ENCODE results near the gene CACNA2D3. TPM values are rescaled to one million over a fixed set of nuclear protein-coding genes. Genes with fewer than 3 reads are reported as not detected.

Gene CACNA2D3
- total RNA-seq, 1 donor: 4.3 TPM

DNA sequence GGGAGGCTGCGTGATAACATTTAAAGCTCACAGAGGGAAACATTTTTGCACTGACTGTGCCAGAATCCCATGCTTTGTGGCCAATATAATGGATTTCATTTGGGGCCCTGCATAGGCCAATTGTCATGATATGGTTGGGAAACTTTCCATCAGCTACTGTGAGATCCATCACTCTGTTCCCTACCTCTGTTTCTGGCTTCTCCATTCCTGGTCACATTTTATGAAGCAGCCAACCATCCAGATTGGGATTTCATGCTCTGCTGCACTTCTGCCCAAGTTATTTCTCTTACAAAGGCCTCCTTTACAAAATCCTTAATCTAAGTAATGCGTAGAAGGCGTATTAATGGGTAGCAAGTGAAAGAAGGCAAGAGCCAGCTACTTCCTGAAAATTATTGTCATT, 584.4 kb downstream of the CACNA2D3 start:
- TF ChIP-seq, protein P1, sequence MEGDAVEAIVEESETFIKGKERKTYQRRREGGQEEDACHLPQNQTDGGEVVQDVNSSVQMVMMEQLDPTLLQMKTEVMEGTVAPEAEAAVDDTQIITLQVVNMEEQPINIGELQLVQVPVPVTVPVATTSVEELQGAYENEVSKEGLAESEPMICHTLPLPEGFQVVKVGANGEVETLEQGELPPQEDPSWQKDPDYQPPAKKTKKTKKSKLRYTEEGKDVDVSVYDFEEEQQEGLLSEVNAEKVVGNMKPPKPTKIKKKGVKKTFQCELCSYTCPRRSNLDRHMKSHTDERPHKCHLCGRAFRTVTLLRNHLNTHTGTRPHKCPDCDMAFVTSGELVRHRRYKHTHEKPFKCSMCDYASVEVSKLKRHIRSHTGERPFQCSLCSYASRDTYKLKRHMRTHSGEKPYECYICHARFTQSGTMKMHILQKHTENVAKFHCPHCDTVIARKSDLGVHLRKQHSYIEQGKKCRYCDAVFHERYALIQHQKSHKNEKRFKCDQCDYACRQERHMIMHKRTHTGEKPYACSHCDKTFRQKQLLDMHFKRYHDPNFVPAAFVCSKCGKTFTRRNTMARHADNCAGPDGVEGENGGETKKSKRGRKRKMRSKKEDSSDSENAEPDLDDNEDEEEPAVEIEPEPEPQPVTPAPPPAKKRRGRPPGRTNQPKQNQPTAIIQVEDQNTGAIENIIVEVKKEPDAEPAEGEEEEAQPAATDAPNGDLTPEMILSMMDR (IDR thresholded peaks at IDR 0.05; ENCODE audit: insufficient read depth, low read depth, low read length): no peak
- no peak overlapping the region for H3K4me3 ChIP-seq (ENCODE audit: low read depth, low read length)
- no peak for DNase-seq (ENCODE audit: low read depth)

DNA sequence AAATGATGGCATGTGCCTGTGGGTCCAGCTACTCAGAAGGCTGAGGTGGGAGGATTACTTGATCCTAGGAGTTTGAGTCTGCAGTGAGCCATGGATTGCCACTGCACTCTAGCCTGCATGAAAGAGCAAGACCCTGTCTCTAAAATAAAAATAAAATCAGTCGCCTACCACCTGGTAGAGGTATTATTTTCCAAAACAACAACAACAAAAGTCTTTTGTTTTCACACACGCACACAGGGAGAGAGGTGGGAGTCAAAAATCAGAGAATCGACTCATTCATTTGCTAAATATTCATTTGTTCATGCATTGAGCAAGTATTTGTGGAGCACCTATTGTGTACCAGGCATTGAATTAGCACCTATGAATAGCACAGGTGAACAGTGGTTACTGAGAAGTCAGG, 587.4 kb downstream of the CACNA2D3 start:
- no peak for DNase-seq (ENCODE audit: low read depth)
- TF ChIP-seq, protein P1 (IDR thresholded peaks at IDR 0.05; ENCODE audit: insufficient read depth, low read depth, low read length): no peak
- no peak overlapping the region for H3K4me3 ChIP-seq (ENCODE audit: low read depth, low read length)

DNA sequence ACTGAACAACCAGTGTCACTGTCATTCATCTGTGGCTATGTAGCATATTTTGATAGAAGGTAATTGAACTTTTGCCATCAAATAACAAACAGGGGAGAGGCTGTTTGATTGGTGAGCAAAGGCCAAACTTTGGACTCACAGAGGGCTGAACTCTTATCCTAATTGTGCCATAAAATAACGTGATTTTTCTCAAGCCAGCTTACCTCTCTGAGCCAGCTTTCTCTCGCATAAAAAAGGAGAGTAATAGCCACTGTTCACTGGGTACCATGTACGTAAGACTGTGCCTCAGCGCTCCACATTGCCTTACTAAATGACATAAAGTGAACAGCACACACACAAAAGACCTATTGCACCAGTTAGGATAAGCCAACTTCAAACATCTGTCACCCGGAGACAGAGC, 588.6 kb downstream of the CACNA2D3 start:
- H3K4me3 ChIP-seq (ENCODE audit: low read depth, low read length): no peak overlapping the region
- no peak for DNase-seq (ENCODE audit: low read depth)
- TF ChIP-seq, protein P1 (IDR thresholded peaks at IDR 0.05; ENCODE audit: insufficient read depth, low read depth, low read length): no peak

- TF ChIP-seq, protein P1 (IDR thresholded peaks at IDR 0.05; ENCODE audit: insufficient read depth, low read depth, low read length): no peak
These were observed 590.2 kb downstream of the CACNA2D3 start for GRCh38 chr3:54712539-54712938.

DNA sequence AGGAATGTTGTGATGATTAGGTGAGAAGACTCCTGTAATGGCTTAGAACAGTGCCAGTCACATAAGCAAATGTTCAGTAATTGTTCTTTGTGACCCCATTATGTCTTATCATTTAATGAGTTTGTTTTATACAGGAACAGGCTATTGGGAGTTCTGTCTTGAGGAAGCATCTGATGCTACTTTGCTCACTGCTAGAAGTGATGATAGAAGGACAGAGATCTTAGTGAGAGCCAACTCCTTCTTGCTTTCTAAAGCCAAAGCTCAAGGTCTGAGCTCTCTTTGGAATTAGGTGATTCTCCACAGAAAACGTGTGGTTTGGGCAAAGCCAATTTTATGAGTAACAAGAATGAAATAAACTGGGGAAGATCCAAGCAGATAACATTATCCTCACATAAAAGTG, 590.7 kb downstream of the CACNA2D3 start:
- TF ChIP-seq, protein P1 (IDR thresholded peaks at IDR 0.05; ENCODE audit: insufficient read depth, low read depth, low read length): no peak

More at GRCh38 chr3:54712539-54712938, 590.2 kb downstream of the CACNA2D3 start:
- no peak for DNase-seq (ENCODE audit: low read depth)
- H3K4me3 ChIP-seq (ENCODE audit: low read depth, low read length): no peak overlapping the region

GRCh38 chr3:54713455-54713854, 591.1 kb downstream of the CACNA2D3 start:
- TF ChIP-seq, protein P1 (IDR thresholded peaks at IDR 0.05; ENCODE audit: insufficient read depth, low read depth, low read length): no peak
- no peak overlapping the region for H3K4me3 ChIP-seq (ENCODE audit: low read depth, low read length)
- no peak for DNase-seq (ENCODE audit: low read depth)

More for the DNA sequence above, 590.7 kb downstream of the CACNA2D3 start:
- no peak overlapping the region for H3K4me3 ChIP-seq (ENCODE audit: low read depth, low read length)
- no peak for DNase-seq (ENCODE audit: low read depth)

DNA sequence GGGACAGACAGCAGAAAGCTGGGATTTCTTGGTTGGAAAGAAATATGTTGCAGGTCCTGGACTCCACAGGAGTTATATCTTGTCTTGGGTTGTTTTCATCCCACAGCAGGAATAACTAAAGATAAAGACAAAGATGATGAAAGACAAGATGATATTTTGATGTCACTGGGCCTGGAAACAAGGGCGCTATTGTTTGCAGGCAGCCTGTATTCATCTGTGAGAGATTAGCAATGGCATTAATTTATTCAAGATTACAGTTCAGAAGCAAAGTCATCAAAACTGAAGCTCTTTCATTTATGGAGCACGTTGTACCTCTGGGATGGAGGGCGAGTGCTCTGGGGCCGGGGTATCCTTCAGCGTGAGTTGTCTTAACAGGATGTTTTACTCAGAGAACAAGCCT, 591.7 kb downstream of the CACNA2D3 start:
- TF ChIP-seq, protein P1 (IDR thresholded peaks at IDR 0.05; ENCODE audit: insufficient read depth, low read depth, low read length): no peak
- no peak overlapping the region for H3K4me3 ChIP-seq (ENCODE audit: low read depth, low read length)
- no peak for DNase-seq (ENCODE audit: low read depth)
